Erythroblast (primary cell): ENCODE results near the gene RELB.

Source experiments
- GATA1 ChIP-seq: IDR thresholded peaks from 2 replicates; pipeline ENCODE4 v1.6.1; 2011; ENCODE audit warnings: low read depth, mild to moderate bottlenecking, control low read depth, low read length, moderate library complexity
- POLR2A ChIP-seq: IDR thresholded peaks from 2 replicates; pipeline ENCODE4 v1.6.1; 2011; ENCODE audit warnings: mild to moderate bottlenecking, low read length

GRCh38 chr19:44993526-44993925 is 7.7 kb upstream of the RELB start:
- TF ChIP-seq POLR2A = no peak
- no peak for TF ChIP-seq GATA1
